HG03064 (cell line): Measurements from ENCODE around the gene RCCD1.

Experiments
- ATAC-seq: cut with Tn5 transposase; IDR thresholded peaks from one replicate; pipeline ENCODE4 v1.9.1; 2021; ENCODE audit warnings: low read depth; ENCODE audit not compliant: unreplicated experiment

The RCCD1 gene

DNA sequence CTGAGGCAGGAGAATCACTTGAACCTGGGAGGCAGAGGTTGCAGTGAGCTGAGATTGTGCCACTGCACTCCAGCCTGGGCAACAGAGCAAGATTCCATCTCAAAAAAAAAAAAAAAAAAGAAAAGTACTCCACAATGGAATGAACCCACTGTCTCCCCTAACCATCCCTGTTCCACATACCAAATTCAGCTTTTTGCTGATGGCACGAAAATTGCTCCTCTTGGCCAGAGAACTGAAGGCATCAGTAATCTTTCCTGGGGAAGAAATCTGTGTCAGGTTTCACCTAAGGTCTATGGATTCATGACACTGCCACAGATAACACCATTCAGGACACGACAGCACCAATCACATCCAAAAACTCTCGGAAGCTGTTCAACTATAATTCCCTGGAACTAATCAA lies 46.5 kb downstream of the RCCD1 start:
- ATAC-seq: no peak

DNA sequence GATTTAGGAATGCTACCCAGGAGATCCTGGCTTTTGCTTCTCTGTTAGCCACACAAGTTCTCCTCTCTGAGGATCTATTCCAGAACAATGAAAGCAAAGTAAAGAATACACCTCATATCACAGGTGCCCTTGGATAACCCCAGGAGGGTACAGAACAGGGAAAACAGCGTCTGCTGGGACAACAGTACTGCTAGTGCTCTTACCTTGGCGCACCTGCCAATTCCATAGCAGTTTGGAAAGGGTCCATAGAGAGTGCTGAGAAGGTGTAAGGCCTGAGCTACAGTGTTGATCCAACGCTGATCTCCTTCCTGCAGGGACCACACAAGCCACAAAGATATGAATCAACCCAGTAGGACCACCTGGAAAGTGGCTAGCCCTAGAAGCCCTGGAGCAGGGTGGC lies 52.6 kb downstream of the RCCD1 start:
- no peak for ATAC-seq
